HepG2 (cell line): ENCODE data around the gene PRKRIP1. TPM values are rescaled to one million over a fixed set of nuclear protein-coding genes. Genes with fewer than 3 reads are reported as not detected.

Experiments used
- ATAC-seq: fragments of 200-7000 bp; cut with Tn5 transposase; 3 replicates; pipeline ENCODE4 v1.9.1; 2020; ENCODE audit warnings: mild to moderate bottlenecking, moderate library complexity
- BruUV-seq: library from RNA; stranded (reverse); fragments of 400-500 nt; replicated peaks from 2 replicates; lab custom pipeline; 2021; lab: Mats Ljungman, UMichigan
- CTCF ChIA-PET: fragments of 300-600 bp; formaldehyde crosslinking; extraction: SDS; loops from one replicate; lab custom pipeline; 2021; ENCODE audit warnings: low total read pairs, inconsistent platforms, low intra/inter-chr PET ratio; lab: Yijun Ruan, JAX
- POLR2A ChIA-PET: fragments of 350-600 bp; sonication (Branson Sonifier 250); formaldehyde crosslinking; loops from one replicate; lab custom pipeline; 2020; ENCODE audit warnings: antibody characterized with exemption, inconsistent platforms; lab: Yijun Ruan, JAX
- DNase-seq: peaks from one replicate; pipeline ENCODE4 v3.0.0-alpha.2; 2015; ENCODE audit warnings: low spot score
- FAIRE-seq: peaks from 3 replicates; lab custom pipeline; 2011; peaks lifted over from hg19 to GRCh38; lab: Jason Lieb, UNC
- H2AFZ ChIP-seq: one replicate; pipeline ENCODE4 v1.6.1; 2011; ENCODE audit warnings: low read length, inconsistent platforms
- H3K27ac ChIP-seq: fragments of 300-600 bp; 3 replicates; pipeline ENCODE4 v1.8.0; 2011; ENCODE audit warnings: mixed run types, mild to moderate bottlenecking, mixed read lengths, low read length, inconsistent platforms; ENCODE audit not compliant: insufficient read depth; ENCODE audit errors: extremely low read length
- H3K27me3 ChIP-seq, 2 experiments: fragments of 200-600 bp in 1 of 2; 2 replicates in 1 of 2; 3 replicates in 1 of 2; pipeline versions ENCODE4 v1.6.0 to v1.8.0; 2011; ENCODE audit warnings: low read length in 2 of 2, mild to moderate bottlenecking in 2 of 2, moderate library complexity in 2 of 2, inconsistent platforms in 1 of 2; ENCODE audit not compliant: insufficient read depth in 2 of 2, control insufficient read depth in 1 of 2
- H3K36me3 ChIP-seq, 2 experiments: fragments of 200-600 bp in 1 of 2; replicated peaks in 1 of 2; 2 replicates in 1 of 2; 3 replicates in 1 of 2; pipeline versions ENCODE4 v1.5.1 to v1.8.0; 2011; ENCODE audit warnings: low read length in 2 of 2, inconsistent platforms in 1 of 2; ENCODE audit not compliant: insufficient read depth in 2 of 2, control insufficient read depth in 1 of 2
- H3K4me1 ChIP-seq: 2 replicates; pipeline ENCODE4 v1.5.1; 2012; ENCODE audit warnings: low read length, inconsistent platforms; ENCODE audit not compliant: insufficient read depth
- H3K4me2 ChIP-seq: 2 replicates; pipeline ENCODE4 v1.6.0; 2011; ENCODE audit warnings: low read depth, low read length, inconsistent platforms
- H3K4me3 ChIP-seq, 3 experiments: fragments of 200-600 bp in 1 of 3; sonication (generic), shearing (Covaris generic) in 1 of 3; replicated peaks in 1 of 3; 2 replicates each; pipeline ENCODE4 v1.5.1; 2011 to 2016; ENCODE audit warnings: low read length in 3 of 3, inconsistent platforms in 2 of 3, low read depth in 2 of 3, mild to moderate bottlenecking in 2 of 3, control low read depth in 1 of 3, mixed read lengths in 1 of 3; ENCODE audit not compliant: insufficient read depth in 1 of 3
- H3K79me2 ChIP-seq: one replicate; pipeline ENCODE4 v1.6.1; 2011; ENCODE audit warnings: low read length, inconsistent platforms; ENCODE audit not compliant: insufficient read depth
- H3K9ac ChIP-seq: 2 replicates; pipeline ENCODE4 v1.6.0; 2011; ENCODE audit warnings: mild to moderate bottlenecking, low read depth, low read length, inconsistent platforms; ENCODE audit not compliant: insufficient read depth
- H3K9me3 ChIP-seq: 2 replicates; pipeline ENCODE4 v1.5.1; 2012; ENCODE audit warnings: mild to moderate bottlenecking, low read length
- H4K20me1 ChIP-seq: 2 replicates; pipeline ENCODE4 v1.6.0; 2011; ENCODE audit warnings: inconsistent platforms, mild to moderate bottlenecking, low read length, moderate library complexity; ENCODE audit not compliant: insufficient read depth
- AGO2 ChIP-seq: fragments of 200-400 bp; formaldehyde crosslinking; optimal IDR thresholded peaks from 2 replicates; pipeline ENCODE3; 2017; ENCODE audit warnings: mild to moderate bottlenecking, low read depth, low read length, moderate library complexity
- GMEB2 ChIP-seq: IDR thresholded peaks from 2 replicates; pipeline ENCODE4 v1.6.1; 2016; ENCODE audit warnings: missing biosample characterization, missing genetic modification reagents, low read depth
- RNF2 ChIP-seq: fragments of 450-650 bp; conservative IDR thresholded peaks from 2 replicates; pipeline ENCODE4 v1.6.1; 2016; ENCODE audit warnings: low read depth
- XBP1 ChIP-seq: sonication (generic); formaldehyde crosslinking; IDR thresholded peaks from 2 replicates; pipeline ENCODE4 v1.5.0; 2020; ENCODE audit warnings: missing genetic modification reagents
- ZNF253 ChIP-seq: sonication (generic); formaldehyde crosslinking; IDR thresholded peaks from 2 replicates; pipeline ENCODE4 v1.8.0; 2022; ENCODE audit warnings: mild to moderate bottlenecking, missing genetic modification reagents, borderline replicate concordance
- ZNF878 ChIP-seq: sonication (generic); formaldehyde crosslinking; IDR thresholded peaks from 2 replicates; pipeline ENCODE4 v1.8.1; 2023; ENCODE audit warnings: mild to moderate bottlenecking, missing genetic modification reagents, moderate library complexity
- WGBS: methylation state at CpG from one replicate; pipeline ENCODE4 v1.1.6; 2017; ENCODE audit warnings: low lambda C conversion rate; 5-methylcytosine and 5-hydroxymethylcytosine counted together
- in situ Hi-C: cut with HindIII; loops from 2 replicates; pipeline ENCODE4 v1.10.0; 2017; ENCODE audit warnings: low pct_unique_long_range_greater_than_20kb; ENCODE audit not compliant: extremely low pct_ligation_motif_present
- intact Hi-C: fragments of 100-400 bp; cut with micrococcal nuclease; formaldehyde crosslinking; loops from one replicate; pipeline ENCODE4 v1.10.0; 2022; ENCODE audit not compliant: unreplicated experiment
- polyA plus RNA-seq, 8 experiments: library from polyadenylated mRNA; depleted of rRNA in 3 of 8; stranded (reverse) in 7 of 8; unstranded in 1 of 8; fragments of >200 nt; fragmentation: Illumina TruSeq in 4 of 8; extraction: Trizol in 4 of 8; gene quantifications; 2 replicates each; pipeline versions ENCODE4 v1.2.1 to v1.2.3, GENCODE V29; 2011 to 2016; ENCODE audit warnings: low read depth in 4 of 8, missing spikeins in 1 of 8, mixed read lengths in 1 of 8; ENCODE audit not compliant: insufficient read depth in 1 of 8
- total RNA-seq, 5 experiments: library from RNA; depleted of rRNA; stranded (reverse); fragments of >200 nt; fragmentation: Illumina TruSeq; extraction: Trizol; gene quantifications; 2 replicates each; pipeline ENCODE4 v1.2.3, GENCODE V29; 2016; ENCODE audit warnings: low read depth in 1 of 5

PRKRIP1 gene
- total and polyA plus RNA-seq, 2 of the 13 experiments (the other 11 are each of a cell fraction or from before 2014, with no cell fraction given) = 13.2 to 16.8 TPM

- ATAC-seq = no peak
- Histone ChIP-seq H3K9me3 (no peaks in the 10 kb centered on the region), H3K27ac (no peak overlapping the region), H3K9ac (no peak overlapping the region), H3K79me2 (no peaks in the 10 kb centered on the region), H3K27me3 (no peaks in the 10 kb centered on the region), H3K4me1 (no peaks in the 10 kb centered on the region), H3K4me3 (no peak overlapping the region), H3K4me2 (no peak overlapping the region), H3K36me3 (peaks cover 22 to 52% of the 10 kb centered on the region in 2 experiments; a peak in 4 of 5 replicates), H4K20me1 (no peaks in the 10 kb centered on the region), H2AFZ (no peak overlapping the region)
- in situ Hi-C loops = no loop called here
- POLR2A ChIA-PET = no interaction called here
- TSS peak; percentile 51 for BruUV-seq
- WGBS = 95% methylated on average over 14 of the region's 25 CpGs
- CTCF ChIA-PET = no interaction called here
- no peak for FAIRE-seq
- peak; percentile 57 for TF ChIP-seq AGO2
- no peak for TF ChIP-seq GMEB2
- TF ChIP-seq ZNF253 (CRISPR knock-in tag) = no peak
- DNase-seq = no peak
- intact Hi-C loops = no loop called here
These were observed 29.6 kb downstream of the PRKRIP1 start for GRCh38 chr7:102425639-102426267.

GRCh38 chr7:102426268-102427018, 30.3 kb downstream of the PRKRIP1 start:
- H4K20me1 ChIP-seq = no peaks in the 10 kb centered on the region
- H3K4me2 ChIP-seq = no peak overlapping the region
- ChIA-PET POLR2A (no interaction called here), CTCF (no interaction called here)
- no peak for DNase-seq
- peaks cover 19 to 47% of the 10 kb centered on the region in 2 experiments; a peak in 4 of 5 replicates for H3K36me3 ChIP-seq
- no peaks in the 10 kb centered on the region for H3K9me3 ChIP-seq
- H3K79me2 ChIP-seq = no peaks in the 10 kb centered on the region
- peaks cover 7% of the 10 kb centered on the region for H3K4me1 ChIP-seq
- no peak overlapping the region for H2AFZ ChIP-seq
- no peak for ATAC-seq
- in situ Hi-C loops (no loop called here), intact Hi-C loops (no loop called here)
- no peak overlapping the region for H3K9ac ChIP-seq
- TF ChIP-seq RNF2 (no peak), XBP1 (CRISPR knock-in tag) (no peak), ZNF878 (CRISPR knock-in tag) (no peak)
- H3K27me3 ChIP-seq = no peaks in the 10 kb centered on the region
- no peak overlapping the region for H3K4me3 ChIP-seq
- no peak for FAIRE-seq
- H3K27ac ChIP-seq = no peak overlapping the region
- BruUV-seq = no TSS peak
- 97% methylated on average over 16 of the region's 16 CpGs for WGBS
